A673 (cell line): ENCODE measurements around the gene PIGL. TPM values are rescaled to one million over a fixed set of nuclear protein-coding genes. Genes with fewer than 3 reads are reported as not detected.

Experiments
- Bru-seq: library from RNA; stranded (reverse); fragments of 400-500 nt; gene quantifications from one replicate; lab custom pipeline; 2021; lab: Mats Ljungman, UMichigan
- BruChase-seq, 2 experiments: library from RNA; stranded (reverse); fragments of 400-500 nt; gene quantifications; one replicate each; lab custom pipeline; 2021; lab: Mats Ljungman, UMichigan
- BruUV-seq: library from RNA; stranded (reverse); fragments of 400-500 nt; replicated peaks from 2 replicates; lab custom pipeline; 2021; lab: Mats Ljungman, UMichigan
- CTCF ChIA-PET: fragments of 300-600 bp; sonication (Branson Sonifier 250); formaldehyde crosslinking; loops from one replicate; lab custom pipeline; 2022; ENCODE audit warnings: antibody characterized with exemption; lab: Charles Lee
- POLR2A ChIA-PET: fragments of 300-600 bp; sonication (Branson Sonifier 250); formaldehyde crosslinking; loops from one replicate; lab custom pipeline; 2022; ENCODE audit warnings: antibody characterized with exemption; ENCODE audit not compliant: low non-redundant PET; lab: Charles Lee
- DNase-seq: peaks from one replicate; pipeline ENCODE4 v3.0.0-alpha.2; 2015; ENCODE audit warnings: low spot score
- H3K27ac ChIP-seq: fragments of 200-600 bp; sonication (generic); 2 replicates; pipeline ENCODE4 v1.5.1; 2016; ENCODE audit warnings: mixed run types, low read depth, mild to moderate bottlenecking, mixed read lengths, antibody characterized with exemption, low read length; ENCODE audit not compliant: poor library complexity, severe bottlenecking
- H3K27me3 ChIP-seq: fragments of 200-600 bp; sonication (generic); replicated peaks from 2 replicates; pipeline ENCODE4 v1.6.1; 2017; ENCODE audit warnings: mixed run types, low read depth, mild to moderate bottlenecking, mixed read lengths, antibody characterized with exemption, low read length; ENCODE audit not compliant: insufficient read depth, poor library complexity
- H3K36me3 ChIP-seq: fragments of 200-600 bp; sonication (generic); 2 replicates; pipeline ENCODE4 v1.6.1; 2016; ENCODE audit warnings: mixed run types, mild to moderate bottlenecking, mixed read lengths, antibody characterized with exemption, low read length; ENCODE audit not compliant: insufficient read depth, poor library complexity, severe bottlenecking
- H3K4me1 ChIP-seq: fragments of 200-600 bp; sonication (generic); 2 replicates; pipeline ENCODE4 v1.6.1; 2017; ENCODE audit warnings: mixed run types, mild to moderate bottlenecking, mixed read lengths, antibody characterized with exemption, low read length; ENCODE audit not compliant: insufficient read depth, poor library complexity, severe bottlenecking
- H3K4me3 ChIP-seq: fragments of 200-600 bp; sonication (generic); 2 replicates; pipeline ENCODE4 v1.5.1; 2016; ENCODE audit warnings: low read depth, mixed run types, mild to moderate bottlenecking, mixed read lengths, low read length; ENCODE audit not compliant: poor library complexity, severe bottlenecking
- H3K9me3 ChIP-seq: fragments of 200-600 bp; sonication (generic); 2 replicates; pipeline ENCODE4 v1.6.1; 2016; ENCODE audit warnings: mixed run types, low read depth, mild to moderate bottlenecking, mixed read lengths, antibody characterized with exemption, low read length; ENCODE audit not compliant: poor library complexity, severe bottlenecking
- EZH2 ChIP-seq: fragments of 200-600 bp; sonication (generic); IDR thresholded peaks from 2 replicates; pipeline ENCODE4 v1.6.1; 2017; ENCODE audit warnings: borderline replicate concordance, low read depth, mild to moderate bottlenecking, mixed read lengths, antibody characterized with exemption, low read length; ENCODE audit not compliant: poor library complexity, severe bottlenecking
- intact Hi-C: fragments of 100-400 bp; cut with micrococcal nuclease; formaldehyde crosslinking; loops from one replicate; pipeline ENCODE4 v1.10.0; 2022; ENCODE audit not compliant: unreplicated experiment
- long read RNA-seq: library from polyadenylated mRNA; stranded (forward); transcript quantifications from one replicate; pipeline ENCODE4 v2.0.0, GENCODE V29; 2022
- total RNA-seq: library from RNA; stranded (reverse); gene quantifications from 2 replicates; pipeline ENCODE4 v1.2.3, GENCODE V29; 2021
- TF ChIP-seq, protein P1 (sequence below): fragments of 300-800, 200-600 bp; sonication (generic); conservative IDR thresholded peaks from 2 replicates; pipeline ENCODE4 v1.5.1; 2017; ENCODE audit warnings: low read depth, mild to moderate bottlenecking, antibody characterized with exemption, low read length, moderate library complexity, mixed read lengths

The PIGL gene
- total RNA-seq = 31.7 and 41.9 TPM in 2 replicates
- percentile 67 among the genes with signal in this experiment for Bru-seq, nascent RNA
- BruChase-seq, experiment 1, labeled RNA remaining after a 2-hour chase = percentile 66 among the genes with signal in this experiment
- percentile 73 among the genes with signal in this experiment for BruChase-seq, experiment 2, labeled RNA remaining after a 6-hour chase
- long read RNA-seq, transcript PIGL-201 (7 exons, 1,137 nt) = major isoform, 10 of 26 reads
- long read RNA-seq, partial matches to known transcripts = 0 of 26 reads
- long read RNA-seq, other reads (novel, unspliced or antisense) = 11 of 26 reads

DNA sequence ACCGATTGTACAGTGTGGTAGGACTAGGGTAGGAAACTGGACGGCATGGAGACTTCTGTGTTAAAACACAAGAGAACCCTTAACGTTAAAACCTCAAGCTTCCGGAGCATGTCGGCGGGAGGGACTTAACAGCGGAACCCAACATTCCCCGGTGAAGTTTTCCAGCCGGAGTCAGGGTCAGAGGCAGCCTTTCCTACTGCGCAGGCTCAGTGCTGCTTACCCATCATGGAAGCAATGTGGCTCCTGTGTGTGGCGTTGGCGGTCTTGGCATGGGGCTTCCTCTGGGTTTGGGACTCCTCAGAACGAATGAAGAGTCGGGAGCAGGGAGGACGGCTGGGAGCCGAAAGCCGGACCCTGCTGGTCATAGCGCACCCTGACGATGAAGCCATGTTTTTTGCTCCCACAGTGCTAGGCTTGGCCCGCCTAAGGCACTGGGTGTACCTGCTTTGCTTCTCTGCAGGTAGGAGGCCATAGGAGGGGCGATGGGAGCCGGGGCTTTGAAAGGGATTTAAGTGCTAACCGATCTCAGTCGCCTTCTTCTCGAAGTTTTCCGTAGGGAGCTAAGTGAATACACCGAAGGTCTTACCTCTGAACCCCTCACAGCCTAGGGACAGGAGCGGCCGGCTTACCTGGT, at the start of gene PIGL:
PIGL (plus strand) TSS at position 209 of the 634 bp plus-strand sequence; CDS start at position 226, 17 bp downstream.
- no TSS peak for BruUV-seq
- TF ChIP-seq EZH2 = no peak
- TF ChIP-seq, protein P1, sequence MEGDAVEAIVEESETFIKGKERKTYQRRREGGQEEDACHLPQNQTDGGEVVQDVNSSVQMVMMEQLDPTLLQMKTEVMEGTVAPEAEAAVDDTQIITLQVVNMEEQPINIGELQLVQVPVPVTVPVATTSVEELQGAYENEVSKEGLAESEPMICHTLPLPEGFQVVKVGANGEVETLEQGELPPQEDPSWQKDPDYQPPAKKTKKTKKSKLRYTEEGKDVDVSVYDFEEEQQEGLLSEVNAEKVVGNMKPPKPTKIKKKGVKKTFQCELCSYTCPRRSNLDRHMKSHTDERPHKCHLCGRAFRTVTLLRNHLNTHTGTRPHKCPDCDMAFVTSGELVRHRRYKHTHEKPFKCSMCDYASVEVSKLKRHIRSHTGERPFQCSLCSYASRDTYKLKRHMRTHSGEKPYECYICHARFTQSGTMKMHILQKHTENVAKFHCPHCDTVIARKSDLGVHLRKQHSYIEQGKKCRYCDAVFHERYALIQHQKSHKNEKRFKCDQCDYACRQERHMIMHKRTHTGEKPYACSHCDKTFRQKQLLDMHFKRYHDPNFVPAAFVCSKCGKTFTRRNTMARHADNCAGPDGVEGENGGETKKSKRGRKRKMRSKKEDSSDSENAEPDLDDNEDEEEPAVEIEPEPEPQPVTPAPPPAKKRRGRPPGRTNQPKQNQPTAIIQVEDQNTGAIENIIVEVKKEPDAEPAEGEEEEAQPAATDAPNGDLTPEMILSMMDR = no peak
- intact Hi-C loops = no loop called here
- H3K27ac ChIP-seq = peak within 1 kb of the TSS; percentile 97
- H3K36me3 ChIP-seq = no peaks in the 10 kb centered on the region
- CTCF ChIA-PET = interaction anchor here (0.6 kb wide), 1 partner anchor 43 kb away, joined by 4 read pairs; no protein-coding TSS in a partner anchor
- POLR2A ChIA-PET = interaction anchor here (0.7 kb wide), 1 partner anchor 83 kb away, joined by 6 read pairs; no protein-coding TSS in a partner anchor
- peak; percentile 96 for DNase-seq
- H3K27me3 ChIP-seq = no peaks in the 10 kb centered on the region
- no peaks in the 10 kb centered on the region for H3K9me3 ChIP-seq
- peaks cover 19% of the 10 kb centered on the region for H3K4me1 ChIP-seq
- H3K4me3 ChIP-seq = peak within 1 kb of the TSS; percentile 97

DNA sequence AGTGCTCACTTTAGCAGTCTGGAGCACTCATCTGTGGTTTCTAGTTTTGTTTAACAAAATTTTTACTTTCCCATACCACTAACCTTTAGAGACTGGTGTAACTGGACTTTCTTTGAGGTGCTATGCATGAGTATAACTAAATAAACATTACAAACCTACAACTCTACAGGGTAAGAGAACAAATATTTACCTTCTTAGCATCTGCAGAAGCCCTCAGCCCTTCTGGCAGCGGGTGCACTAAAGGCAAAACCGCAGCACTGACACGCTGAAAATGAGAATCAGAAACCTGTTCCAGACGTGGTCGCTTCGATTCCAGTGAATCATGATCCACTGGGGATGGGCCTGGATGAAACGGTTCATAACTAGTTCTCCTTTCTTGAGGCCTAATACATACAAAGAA, 45.4 kb upstream of the PIGL start:
- no peak overlapping the region for H3K4me3 ChIP-seq
- no peak overlapping the region for H3K27ac ChIP-seq
- no peaks in the 10 kb centered on the region for H3K4me1 ChIP-seq
- H3K36me3 ChIP-seq = peaks cover 24% of the 10 kb centered on the region
- no TSS peak for BruUV-seq
- no peak for DNase-seq
- ChIA-PET POLR2A (no interaction called here), CTCF (no interaction called here)
- TF ChIP-seq EZH2 = no peak
- TF ChIP-seq, protein P1 = no peak
- H3K27me3 ChIP-seq = no peaks in the 10 kb centered on the region
- intact Hi-C loops = no loop called here
- no peaks in the 10 kb centered on the region for H3K9me3 ChIP-seq

DNA sequence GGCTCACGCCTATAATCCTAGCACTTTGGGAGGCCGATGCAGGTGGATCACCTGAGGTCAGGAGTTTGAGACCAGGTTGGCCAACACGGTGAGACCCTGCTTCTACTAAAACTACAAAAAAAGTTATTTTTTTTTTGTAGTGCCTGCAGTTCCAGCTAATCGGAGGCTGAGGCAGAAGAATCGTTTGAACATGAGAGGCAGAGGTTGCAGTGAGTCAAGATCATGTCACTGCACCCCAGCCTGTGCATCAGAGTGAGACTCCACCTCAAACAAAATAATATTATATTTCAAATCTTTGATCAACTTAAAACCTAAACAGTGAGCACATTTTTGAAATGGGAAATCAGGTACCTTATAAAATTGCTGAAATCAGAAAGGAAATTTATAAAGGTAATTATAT, 38.2 kb upstream of the PIGL start:
- DNase-seq = no peak
- TF ChIP-seq EZH2 = no peak
- TF ChIP-seq, protein P1 = no peak
- H3K4me3 ChIP-seq = no peak overlapping the region

More for the DNA sequence above, 38.2 kb upstream of the PIGL start:
- intact Hi-C loops = no loop called here
- no peaks in the 10 kb centered on the region for H3K36me3 ChIP-seq
- no peaks in the 10 kb centered on the region for H3K27me3 ChIP-seq
- CTCF ChIA-PET = no interaction called here
- BruUV-seq = no TSS peak
- H3K4me1 ChIP-seq = no peaks in the 10 kb centered on the region
- no peak overlapping the region for H3K27ac ChIP-seq
- POLR2A ChIA-PET = no interaction called here
- no peaks in the 10 kb centered on the region for H3K9me3 ChIP-seq
